Neural crest cell (in vitro differentiated cells): ENCODE data around the gene PLXND1. TPM values are rescaled to one million over a fixed set of nuclear protein-coding genes. Genes with fewer than 3 reads are reported as not detected.
A peak's percentile ranks its signal among the peaks of the same experiment; 100 is the strongest.

Experiments
- DNase-seq: peaks from one replicate; pipeline ENCODE4 v3.0.0; 2021; ENCODE audit warnings: low read depth, mixed read lengths, low spot score
- H3K27ac Mint-ChIP-seq: one replicate; pipeline ENCODE4 v1.8.0; 2021; ENCODE audit warnings: mild to moderate bottlenecking, mixed read lengths; ENCODE audit not compliant: unreplicated experiment
- H3K27me3 Mint-ChIP-seq: 2 replicates; pipeline ENCODE4 v1.8.0; 2021; ENCODE audit warnings: low read depth, mild to moderate bottlenecking, mixed read lengths
- H3K36me3 Mint-ChIP-seq: 2 replicates; pipeline ENCODE4 v1.8.0; 2021; ENCODE audit warnings: low read depth, mild to moderate bottlenecking, mixed read lengths
- H3K4me1 Mint-ChIP-seq: 2 replicates; pipeline ENCODE4 v1.8.0; 2021; ENCODE audit warnings: mixed read lengths
- H3K4me3 Mint-ChIP-seq: one replicate; pipeline ENCODE4 v1.8.0; 2021; ENCODE audit warnings: mild to moderate bottlenecking, mixed read lengths
- H3K9me3 Mint-ChIP-seq: 2 replicates; pipeline ENCODE4 v1.8.0; 2021; ENCODE audit warnings: mixed read lengths
- total RNA-seq: library from RNA; stranded (reverse); gene quantifications from 2 replicates; pipeline ENCODE4 v1.2.1, GENCODE V29; 2021
- TF ChIP-seq, protein P1 (sequence below): fragments of 200-600 bp; sonication (generic); conservative IDR thresholded peaks from 2 replicates; pipeline ENCODE4 v1.5.0; 2021; ENCODE audit warnings: antibody characterized with exemption, mild to moderate bottlenecking

The PLXND1 gene
- total RNA-seq, 1 donor from 2014 or later = 39.4 TPM

DNA sequence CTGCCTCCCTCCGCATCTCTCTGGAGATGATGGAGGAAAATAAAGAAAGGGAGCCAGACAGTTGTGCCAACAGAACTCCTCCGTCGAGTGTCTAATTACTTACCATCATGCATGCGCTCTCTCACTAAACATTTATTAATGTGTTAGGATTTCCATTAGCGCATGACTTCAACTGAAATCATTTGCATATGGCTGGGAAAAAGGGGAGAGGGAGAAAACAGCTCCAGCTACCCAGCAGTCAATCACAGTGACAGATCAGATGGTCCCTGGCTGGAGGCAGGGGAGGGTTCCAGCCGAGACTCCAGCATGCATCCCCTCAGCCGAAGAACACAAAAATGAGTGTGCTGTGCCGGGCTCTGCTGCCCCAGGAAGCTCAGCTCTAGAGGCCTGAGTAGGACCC lies 84.9 kb downstream of the PLXND1 start:
- Mint-ChIP-seq H3K27ac (no peak overlapping the region), H3K9me3 (no peaks in the 10 kb centered on the region), H3K4me1 (peaks cover 11% of the 10 kb centered on the region), H3K36me3 (no peaks in the 10 kb centered on the region), H3K4me3 (no peak overlapping the region), H3K27me3 (no peaks in the 10 kb centered on the region)
- TF ChIP-seq, protein P1, sequence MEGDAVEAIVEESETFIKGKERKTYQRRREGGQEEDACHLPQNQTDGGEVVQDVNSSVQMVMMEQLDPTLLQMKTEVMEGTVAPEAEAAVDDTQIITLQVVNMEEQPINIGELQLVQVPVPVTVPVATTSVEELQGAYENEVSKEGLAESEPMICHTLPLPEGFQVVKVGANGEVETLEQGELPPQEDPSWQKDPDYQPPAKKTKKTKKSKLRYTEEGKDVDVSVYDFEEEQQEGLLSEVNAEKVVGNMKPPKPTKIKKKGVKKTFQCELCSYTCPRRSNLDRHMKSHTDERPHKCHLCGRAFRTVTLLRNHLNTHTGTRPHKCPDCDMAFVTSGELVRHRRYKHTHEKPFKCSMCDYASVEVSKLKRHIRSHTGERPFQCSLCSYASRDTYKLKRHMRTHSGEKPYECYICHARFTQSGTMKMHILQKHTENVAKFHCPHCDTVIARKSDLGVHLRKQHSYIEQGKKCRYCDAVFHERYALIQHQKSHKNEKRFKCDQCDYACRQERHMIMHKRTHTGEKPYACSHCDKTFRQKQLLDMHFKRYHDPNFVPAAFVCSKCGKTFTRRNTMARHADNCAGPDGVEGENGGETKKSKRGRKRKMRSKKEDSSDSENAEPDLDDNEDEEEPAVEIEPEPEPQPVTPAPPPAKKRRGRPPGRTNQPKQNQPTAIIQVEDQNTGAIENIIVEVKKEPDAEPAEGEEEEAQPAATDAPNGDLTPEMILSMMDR = no peak
- DNase-seq = no peak

DNA sequence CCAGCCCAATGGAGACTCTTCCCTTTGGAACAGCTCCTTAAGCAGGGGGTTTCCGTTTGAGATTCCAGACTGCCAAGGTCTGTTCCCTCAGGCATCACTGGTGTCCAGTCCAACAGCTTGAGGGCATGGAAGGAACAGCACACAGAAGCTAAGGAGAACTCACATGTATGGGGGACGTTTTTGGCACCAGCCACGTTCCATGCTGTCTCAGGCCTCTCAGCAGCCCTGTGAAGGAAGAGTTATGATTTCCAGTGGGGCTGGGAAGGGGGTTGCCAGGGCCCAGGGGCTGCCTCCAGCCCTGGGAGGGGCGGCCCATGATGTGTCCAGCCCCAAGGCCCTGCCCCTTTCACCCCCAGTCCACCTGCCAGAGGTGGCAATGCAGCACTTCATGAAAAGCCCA lies 85.5 kb downstream of the PLXND1 start:
- Mint-ChIP-seq H3K4me3 (no peak overlapping the region), H3K4me1 (peaks cover 11% of the 10 kb centered on the region), H3K9me3 (no peaks in the 10 kb centered on the region), H3K36me3 (no peaks in the 10 kb centered on the region), H3K27me3 (no peaks in the 10 kb centered on the region), H3K27ac (peak overlapping the region; percentile 81)
- TF ChIP-seq, protein P1 = no peak
- no peak for DNase-seq

DNA sequence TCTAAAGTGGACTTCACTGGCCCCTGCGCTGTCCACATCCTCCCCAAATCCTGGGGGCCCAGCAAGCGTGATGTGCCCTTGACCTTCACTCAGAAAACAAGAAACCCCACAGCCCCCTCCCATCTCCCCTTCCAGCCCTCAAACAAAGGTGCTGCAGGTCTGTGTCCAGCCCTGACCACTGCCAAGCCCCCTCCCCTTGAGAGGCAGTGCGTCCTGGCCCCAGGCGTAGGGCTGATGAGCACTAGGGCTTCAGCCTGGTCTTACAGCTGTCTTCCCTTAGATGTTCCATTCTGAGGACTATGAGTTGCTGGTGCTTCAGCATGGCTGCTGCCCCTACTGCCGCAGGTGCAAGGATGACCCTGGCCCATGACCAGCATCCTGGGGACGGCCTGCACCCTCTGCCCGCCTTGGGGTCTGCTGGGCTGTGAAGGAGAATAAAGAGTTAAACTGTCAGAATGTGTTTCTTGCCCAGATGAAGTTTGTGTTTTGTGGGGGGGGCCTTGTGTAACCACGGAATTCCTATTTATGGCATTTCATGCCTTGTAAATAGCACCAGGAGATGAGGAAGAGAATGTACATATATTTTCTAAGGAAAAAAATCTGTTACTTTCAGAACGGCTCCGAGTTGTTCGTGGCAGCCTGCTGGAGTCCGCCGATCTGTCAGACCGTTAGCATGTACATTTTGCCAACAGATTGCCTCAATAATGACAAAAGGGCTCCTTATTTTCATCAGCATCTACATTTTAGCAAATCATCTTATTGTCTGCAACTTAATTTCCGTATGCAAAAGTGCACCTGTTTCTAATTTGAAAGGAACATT lies 86.4 kb downstream of the PLXND1 start:
- H3K4me1 Mint-ChIP-seq = peaks cover 11% of the 10 kb centered on the region
- no peak overlapping the region for H3K27ac Mint-ChIP-seq
- no peak for DNase-seq
- no peak overlapping the region for H3K4me3 Mint-ChIP-seq
- no peaks in the 10 kb centered on the region for H3K36me3 Mint-ChIP-seq
- TF ChIP-seq, protein P1 = no peak
- H3K27me3 Mint-ChIP-seq = no peaks in the 10 kb centered on the region
- H3K9me3 Mint-ChIP-seq = no peaks in the 10 kb centered on the region

DNA sequence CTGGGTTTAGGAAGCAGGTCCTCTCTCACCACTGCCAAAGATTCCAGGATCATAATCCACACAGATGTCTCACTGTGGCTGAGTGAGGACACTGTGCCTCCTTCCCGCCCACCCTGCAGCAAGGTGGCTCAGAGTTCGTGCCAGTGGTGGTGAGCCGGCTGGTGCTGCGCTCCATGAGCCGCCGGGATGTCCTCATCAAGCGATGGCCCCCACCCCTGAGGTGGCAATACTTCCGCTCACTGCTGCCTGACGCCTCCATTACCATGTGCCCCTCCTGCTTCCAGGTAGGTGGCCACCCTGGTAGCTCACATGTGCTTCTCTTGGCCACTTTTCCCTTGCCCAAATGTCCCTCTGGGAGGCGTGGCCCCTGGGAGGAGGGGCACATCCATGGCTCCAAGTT lies 87.0 kb downstream of the PLXND1 start:
- H3K27ac Mint-ChIP-seq = no peak overlapping the region
- no peaks in the 10 kb centered on the region for H3K27me3 Mint-ChIP-seq
- H3K4me3 Mint-ChIP-seq = no peak overlapping the region
- H3K36me3 Mint-ChIP-seq = no peaks in the 10 kb centered on the region
- H3K9me3 Mint-ChIP-seq = no peaks in the 10 kb centered on the region
- H3K4me1 Mint-ChIP-seq = peaks cover 11% of the 10 kb centered on the region
- no peak for DNase-seq
- TF ChIP-seq, protein P1 = no peak

DNA sequence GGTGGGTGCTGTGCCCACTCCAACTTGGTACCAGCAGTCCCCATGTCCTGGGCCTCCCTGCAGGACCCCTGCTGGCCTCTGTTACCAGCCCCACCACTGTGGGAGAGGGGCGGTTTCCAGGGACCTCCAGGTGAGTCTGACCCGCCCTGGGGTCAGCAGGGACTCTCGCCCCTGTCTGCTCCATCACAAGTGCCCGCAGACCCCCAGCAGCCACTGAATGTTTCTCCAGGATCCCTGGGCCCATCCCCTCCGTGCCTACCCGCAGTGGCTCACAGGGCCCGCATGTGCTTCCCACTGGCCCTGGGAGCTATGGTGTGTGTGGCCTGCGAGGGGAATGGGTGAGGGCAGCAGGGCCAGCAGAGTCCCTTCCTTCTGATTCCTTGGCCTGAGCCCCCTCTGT lies 87.9 kb downstream of the PLXND1 start:
- peaks cover 11% of the 10 kb centered on the region for H3K4me1 Mint-ChIP-seq
- DNase-seq = no peak
- no peaks in the 10 kb centered on the region for H3K9me3 Mint-ChIP-seq
- H3K27me3 Mint-ChIP-seq = no peaks in the 10 kb centered on the region
- TF ChIP-seq, protein P1 = no peak
- no peak overlapping the region for H3K27ac Mint-ChIP-seq
- no peak overlapping the region for H3K4me3 Mint-ChIP-seq
- H3K36me3 Mint-ChIP-seq = no peaks in the 10 kb centered on the region
